ENCODE results near the gene MED22. TPM values are rescaled to one million over a fixed set of nuclear protein-coding genes. Genes with fewer than 3 reads are reported as not detected.

Gene MED22
- polyA plus RNA-seq, 1 donor (not counting 4 experiments of a cell fraction or from before 2014, with no cell fraction given): 15.9 TPM

- FAIRE-seq: no peak
- H4K20me1 ChIP-seq (ENCODE audit: control insufficient read depth, extremely low read depth, insufficient read depth, low read length): no peaks in the 10 kb centered on the region
- no peaks in the 10 kb centered on the region for H3K9me3 ChIP-seq (ENCODE audit: control insufficient read depth, low read depth, low read length)
- H2AFZ ChIP-seq (ENCODE audit: control insufficient read depth, low read length): no peak overlapping the region
- dilution Hi-C loops (cut with MboI; ENCODE audit: extremely low pct_ligation_motif_present, low sequenced_read_pairs): no loop called here
- H3K27ac ChIP-seq (ENCODE audit: control insufficient read depth, insufficient read depth, low read length): no peak overlapping the region
- H3K9ac ChIP-seq (ENCODE audit: control insufficient read depth, extremely low read depth, insufficient read depth, low read length): no peak overlapping the region
- peaks cover 9% of the 10 kb centered on the region for H3K4me1 ChIP-seq (ENCODE audit: control insufficient read depth, extremely low read depth, insufficient read depth, low read length)
- no peaks in the 10 kb centered on the region for H3K79me2 ChIP-seq (ENCODE audit: control insufficient read depth, insufficient read depth, low read length)
- no peak for DNase-seq (ENCODE audit: low read depth, low spot score)
- H3K36me3 ChIP-seq (ENCODE audit: control insufficient read depth in 2 of 2, extremely low read depth in 1 of 2, insufficient read depth in 2 of 2, low read length in 2 of 2): no peaks in the 10 kb centered on the region
- H3K4me3 ChIP-seq (ENCODE audit: control insufficient read depth in 2 of 3, extremely low read depth in 1 of 3, insufficient read depth in 2 of 3, low read depth in 1 of 3, low read length in 3 of 3): no peak overlapping the region
- no peaks in the 10 kb centered on the region for H3K27me3 ChIP-seq (ENCODE audit: control insufficient read depth, extremely low read depth, insufficient read depth, low read length)
- no peaks in the 10 kb centered on the region for H3K9me1 ChIP-seq (ENCODE audit: control insufficient read depth, extremely low read depth, insufficient read depth, low read length)
- TF ChIP-seq CTCF (optimal IDR thresholded peaks at IDR 0.05 in 1 of 3, IDR thresholded peaks at IDR 0.05 in 1 of 3, conservative IDR thresholded peaks at IDR 0.05 in 1 of 3; ENCODE audit: extremely low read depth in 1 of 3, insufficient read depth in 2 of 3, low read length in 3 of 3): no peak
- no peak for TF ChIP-seq EZH2 (IDR thresholded peaks at IDR 0.05; ENCODE audit: low read length)
- H3K4me2 ChIP-seq (ENCODE audit: control insufficient read depth, extremely low read depth, insufficient read depth, low read depth, low read length): no peak overlapping the region
Measured at GRCh38 chr9:133384736-133385321, 36.9 kb upstream of the MED22 start.

- Histone ChIP-seq H3K27ac (ENCODE audit: control insufficient read depth, insufficient read depth, low read length) (no peak overlapping the region), H3K27me3 (ENCODE audit: control insufficient read depth, extremely low read depth, insufficient read depth, low read length) (no peaks in the 10 kb centered on the region), H3K9me1 (ENCODE audit: control insufficient read depth, extremely low read depth, insufficient read depth, low read length) (no peaks in the 10 kb centered on the region), H3K36me3 (ENCODE audit: control insufficient read depth in 2 of 2, extremely low read depth in 1 of 2, insufficient read depth in 2 of 2, low read length in 2 of 2) (no peaks in the 10 kb centered on the region), H2AFZ (ENCODE audit: control insufficient read depth, low read length) (no peak overlapping the region), H4K20me1 (ENCODE audit: control insufficient read depth, extremely low read depth, insufficient read depth, low read length) (no peaks in the 10 kb centered on the region), H3K4me1 (ENCODE audit: control insufficient read depth, extremely low read depth, insufficient read depth, low read length) (peaks cover 9% of the 10 kb centered on the region), H3K79me2 (ENCODE audit: control insufficient read depth, insufficient read depth, low read length) (no peaks in the 10 kb centered on the region), H3K4me2 (ENCODE audit: control insufficient read depth, extremely low read depth, insufficient read depth, low read depth, low read length) (no peak overlapping the region), H3K9me3 (ENCODE audit: control insufficient read depth, low read depth, low read length) (no peaks in the 10 kb centered on the region), H3K9ac (ENCODE audit: control insufficient read depth, extremely low read depth, insufficient read depth, low read length) (no peak overlapping the region), H3K4me3 (ENCODE audit: control insufficient read depth in 2 of 3, extremely low read depth in 1 of 3, insufficient read depth in 2 of 3, low read depth in 1 of 3, low read length in 3 of 3) (no peak overlapping the region)
- no peak for TF ChIP-seq EZH2 (IDR thresholded peaks at IDR 0.05; ENCODE audit: low read length)
- DNase-seq (ENCODE audit: low read depth, low spot score) (no peak), FAIRE-seq (no peak)
- dilution Hi-C loops (cut with MboI; ENCODE audit: extremely low pct_ligation_motif_present, low sequenced_read_pairs): no loop called here
Measured at GRCh38 chr9:133383438-133383837, 35.5 kb upstream of the MED22 start.
